NCI-H1694 treated with DMSO at 0.1 percent for 48 hours (cell line): Measurements from ENCODE around the gene ZNF474.
A peak's percentile ranks its signal among the peaks of the same experiment; 100 is the strongest.

ENCODE experiments used
- DNase-seq: peaks from one replicate; lab custom pipeline; 2025; lab: John Stamatoyannopoulos, UW

Gene ZNF474

DNA sequence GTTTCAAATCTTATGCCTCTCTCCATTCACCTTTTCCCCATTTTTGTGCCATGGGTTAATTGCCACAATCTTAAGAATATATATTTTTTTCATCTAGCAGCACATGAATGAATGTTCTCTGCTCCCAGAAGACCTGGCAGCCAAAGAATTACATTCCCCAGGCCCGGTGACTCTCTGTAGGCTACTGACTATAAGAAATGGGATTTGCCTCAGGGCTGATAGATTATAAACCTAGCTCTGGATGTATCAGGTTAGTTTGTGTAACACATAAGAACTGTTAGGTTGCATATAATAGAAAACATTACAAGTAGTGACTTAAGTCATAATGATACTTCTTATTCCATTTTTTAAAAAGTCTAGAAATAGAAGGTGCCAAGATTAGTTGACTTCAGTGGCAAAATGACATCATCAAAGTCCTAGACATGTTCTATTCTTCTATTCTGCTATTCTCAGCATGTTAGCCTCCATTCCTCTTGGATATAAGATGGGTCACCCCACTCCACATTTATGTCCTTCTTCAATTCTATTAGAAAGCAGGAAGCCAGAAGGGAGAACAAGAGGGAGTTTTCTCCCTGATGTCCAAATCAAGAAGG, 10.9 kb upstream of the ZNF474 start:
- no peak for DNase-seq

- no peak for DNase-seq
Measured at GRCh38 chr5:122119205-122119604, 10.1 kb upstream of the ZNF474 start.

- DNase-seq: no peak
Measured at GRCh38 chr5:122120493-122120892, 8.9 kb upstream of the ZNF474 start.

DNA sequence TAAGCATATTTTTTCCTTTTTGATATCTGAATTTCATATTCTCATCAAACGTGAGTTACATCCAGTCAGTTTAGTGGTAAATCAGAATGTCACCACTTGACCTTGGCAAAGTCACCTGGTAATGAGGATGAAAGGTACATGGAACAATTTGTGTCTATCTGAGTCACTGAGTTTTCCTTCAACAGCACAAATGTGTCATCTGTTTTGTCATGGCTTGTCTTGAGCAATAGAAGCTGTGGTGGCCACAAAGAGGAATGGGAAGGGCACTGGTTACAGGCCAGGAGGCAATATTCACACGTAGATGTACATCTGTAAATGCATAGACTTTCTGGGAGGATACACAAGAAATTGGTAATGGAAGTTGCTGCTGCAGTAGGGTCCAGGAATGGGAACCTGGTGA, 8.4 kb upstream of the ZNF474 start:
- no peak for DNase-seq

GRCh38 chr5:122121479-122122465, 7.6 kb upstream of the ZNF474 start:
- DNase-seq: no peak

DNA sequence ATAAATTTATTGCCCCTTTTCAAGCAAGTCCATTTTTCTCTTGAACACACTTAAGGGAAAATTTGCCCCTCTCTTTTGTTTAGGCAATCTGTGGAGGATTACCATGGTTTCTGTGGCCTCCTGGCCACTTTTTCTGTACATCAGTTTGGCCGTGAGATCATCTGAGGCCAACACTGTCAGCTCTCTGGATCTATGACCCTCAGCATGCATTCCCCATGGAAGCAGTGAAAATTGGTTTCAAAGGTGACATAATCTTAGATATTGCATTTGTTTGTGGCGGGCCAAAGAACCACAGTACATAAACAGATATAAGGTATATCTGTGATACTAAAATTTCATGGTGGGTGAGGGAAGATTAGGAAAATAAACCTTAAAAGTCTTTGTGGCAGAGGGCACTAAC, 4.6 kb upstream of the ZNF474 start:
- no peak for DNase-seq

DNA sequence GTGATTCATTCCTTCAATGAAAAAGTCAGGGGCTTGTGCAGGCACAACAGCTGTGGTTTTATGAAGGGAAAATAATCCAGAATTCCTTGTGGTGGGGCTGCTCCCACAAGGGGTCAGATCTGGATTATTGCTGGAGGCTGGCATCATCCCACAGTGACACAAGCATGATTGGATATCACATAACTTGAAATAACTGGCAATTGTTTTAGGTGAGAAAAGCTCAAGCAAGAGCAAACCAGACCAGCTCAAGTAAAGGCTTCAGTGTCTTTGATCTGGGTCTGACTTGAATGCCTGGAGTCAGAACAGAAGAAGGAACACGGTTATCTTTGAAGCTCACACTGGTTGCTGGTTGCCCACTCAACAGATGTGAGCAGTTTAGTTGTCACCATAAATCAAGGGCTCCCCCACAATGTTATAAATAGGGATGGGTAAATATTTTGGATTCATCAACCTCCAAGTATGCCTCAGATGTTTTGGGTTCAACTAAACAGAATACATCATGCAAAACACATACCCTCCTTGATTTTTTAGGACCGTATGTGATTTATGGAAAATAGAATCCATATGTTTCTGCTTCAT, 3.1 kb upstream of the ZNF474 start:
- DNase-seq: peak; percentile 13

- no peak for DNase-seq
Measured at GRCh38 chr5:122126756-122127321, 2.5 kb upstream of the ZNF474 start.

DNA sequence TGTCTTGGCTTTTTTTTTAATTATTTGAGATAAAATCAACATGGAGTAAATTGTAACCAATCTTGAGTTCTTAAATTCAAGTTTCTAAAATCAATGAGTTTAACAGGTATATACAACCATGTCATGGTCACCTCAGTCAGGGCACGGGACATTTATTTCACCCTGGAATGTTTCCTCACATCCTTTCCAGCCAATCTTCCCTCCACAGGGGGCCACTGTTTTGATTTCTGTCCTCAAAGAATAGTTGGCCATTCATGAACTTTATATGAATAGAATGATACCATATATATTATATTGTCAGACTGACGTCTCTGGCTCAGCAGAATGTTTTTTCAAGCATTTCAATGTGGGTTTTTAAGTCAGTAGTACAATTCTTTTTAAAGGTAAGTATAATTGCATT, 806 bp downstream of the ZNF474 start:
- DNase-seq: no peak

DNA sequence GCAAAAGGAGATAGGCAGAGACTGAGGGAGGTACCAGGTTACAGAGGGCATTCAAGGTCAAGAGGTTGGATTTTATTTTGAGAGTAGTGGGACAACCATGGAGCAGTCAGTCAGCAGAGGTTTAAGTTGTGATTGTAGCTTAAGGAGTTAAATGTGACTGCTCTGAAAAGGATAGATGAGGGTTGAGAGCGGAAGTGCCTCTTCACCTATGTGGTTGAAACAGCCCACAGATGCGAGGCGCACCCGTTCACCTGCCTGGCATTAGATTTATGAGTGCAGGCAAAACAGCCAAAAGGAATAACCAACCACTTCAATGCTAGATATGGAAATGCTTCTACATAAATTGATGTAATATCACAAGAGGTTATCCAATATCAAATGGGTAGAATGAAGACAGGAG, 8.4 kb downstream of the ZNF474 start:
- DNase-seq: no peak

DNA sequence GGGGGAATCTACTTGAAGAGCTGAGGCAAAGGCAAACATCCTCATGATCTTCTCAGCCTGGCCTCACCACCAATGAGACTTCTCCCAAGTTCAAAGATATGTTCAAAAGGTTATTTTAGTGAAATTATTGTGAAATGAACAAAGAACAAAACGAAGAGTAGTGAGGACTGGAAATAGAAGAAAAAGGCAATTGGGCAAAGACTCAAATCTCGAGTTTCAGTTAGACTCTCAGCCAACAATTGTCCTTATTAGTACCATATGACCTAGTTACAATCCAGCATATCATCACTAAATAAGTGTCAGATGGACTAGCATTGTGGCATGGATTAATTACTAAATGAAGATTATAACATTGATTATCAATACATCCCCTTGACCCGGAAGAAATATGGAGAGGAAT, 9.0 kb downstream of the ZNF474 start:
- no peak for DNase-seq

- no peak for DNase-seq
Measured at GRCh38 chr5:122140900-122141299, 11.6 kb downstream of the ZNF474 start.

DNA sequence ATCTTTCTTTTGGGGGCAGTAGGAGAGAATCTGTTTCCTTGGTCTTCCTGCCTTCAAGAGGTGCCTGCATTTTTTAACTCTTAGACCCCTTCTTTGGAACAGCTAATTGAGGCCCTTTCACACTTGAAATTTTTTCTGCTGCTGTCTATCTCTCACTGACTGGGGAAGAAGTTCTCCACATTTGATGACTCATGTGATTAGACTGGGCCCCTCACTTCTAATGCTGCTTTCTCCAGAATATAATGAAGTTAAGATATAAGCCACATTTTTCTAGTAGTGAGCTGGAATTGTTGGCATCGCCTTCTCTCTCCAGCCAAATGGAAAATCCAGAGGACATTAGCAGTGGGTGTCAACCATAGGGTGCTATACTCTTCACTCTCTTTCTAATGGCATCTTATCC, 12.4 kb downstream of the ZNF474 start:
- DNase-seq: no peak

DNA sequence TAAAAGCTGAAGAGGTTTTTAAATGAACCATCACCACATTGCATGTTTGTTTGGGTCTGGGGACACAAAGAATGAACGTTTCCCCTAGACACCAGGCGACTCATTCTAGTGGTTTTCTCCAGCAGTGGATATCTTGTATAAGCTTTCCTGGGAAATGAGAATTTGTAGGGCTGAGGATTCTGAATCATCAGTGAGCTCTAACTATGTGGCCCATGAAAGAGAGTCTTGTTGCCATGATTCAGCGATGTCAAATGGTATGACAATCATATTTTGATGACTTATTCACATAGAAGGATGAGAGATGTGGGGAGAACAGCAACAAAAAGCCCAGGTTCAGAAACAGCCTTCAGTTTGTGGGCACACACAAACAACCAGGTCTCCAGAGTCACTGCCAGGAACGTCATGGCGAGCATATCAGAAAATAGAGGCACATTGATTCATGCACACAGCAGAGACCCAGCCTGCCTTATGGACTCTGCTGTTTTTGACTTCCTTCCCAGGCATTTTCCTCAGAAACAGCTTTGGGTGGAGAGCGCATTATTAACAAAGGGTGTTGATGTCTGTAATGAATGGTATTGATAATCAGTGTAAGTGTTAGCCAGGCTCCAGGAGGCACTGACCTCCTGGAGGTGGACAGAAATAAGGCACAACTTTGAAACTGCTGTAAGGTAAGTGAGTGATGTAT, 13.3 kb downstream of the ZNF474 start:
- DNase-seq: no peak

GRCh38 chr5:122144236-122144635, 14.9 kb downstream of the ZNF474 start:
- no peak for DNase-seq

GRCh38 chr5:122145906-122146305, 16.6 kb downstream of the ZNF474 start:
- no peak for DNase-seq

- no peak for DNase-seq
Measured at GRCh38 chr5:122149321-122150090, 20.2 kb downstream of the ZNF474 start.

- no peak for DNase-seq
Measured at GRCh38 chr5:122150215-122150614, 20.9 kb downstream of the ZNF474 start.

GRCh38 chr5:122151640-122152039, 22.3 kb downstream of the ZNF474 start:
- DNase-seq: no peak

DNA sequence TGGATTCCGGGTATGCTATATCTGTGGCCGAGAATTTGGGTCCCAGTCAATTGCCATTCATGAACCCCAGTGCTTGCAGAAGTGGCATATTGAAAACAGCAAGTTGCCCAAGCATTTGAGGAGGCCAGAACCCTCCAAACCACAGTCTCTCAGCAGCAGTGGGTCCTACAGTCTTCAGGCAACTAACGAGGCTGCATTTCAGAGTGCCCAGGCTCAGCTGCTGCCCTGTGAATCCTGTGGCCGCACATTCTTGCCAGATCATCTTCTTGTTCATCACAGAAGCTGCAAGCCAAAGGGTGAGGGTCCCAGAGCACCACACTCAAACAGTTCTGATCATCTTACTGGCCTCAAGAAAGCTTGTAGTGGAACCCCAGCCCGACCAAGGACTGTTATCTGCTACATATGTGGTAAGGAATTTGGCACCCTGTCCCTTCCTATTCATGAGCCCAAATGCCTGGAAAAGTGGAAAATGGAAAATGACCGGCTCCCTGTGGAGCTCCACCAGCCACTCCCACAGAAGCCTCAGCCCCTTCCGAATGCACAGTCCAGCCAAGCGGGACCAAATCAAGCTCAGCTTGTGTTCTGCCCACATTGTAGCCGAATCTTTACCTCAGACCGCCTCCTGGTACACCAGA, 23.0 kb downstream of the ZNF474 start:
- DNase-seq: no peak

DNA sequence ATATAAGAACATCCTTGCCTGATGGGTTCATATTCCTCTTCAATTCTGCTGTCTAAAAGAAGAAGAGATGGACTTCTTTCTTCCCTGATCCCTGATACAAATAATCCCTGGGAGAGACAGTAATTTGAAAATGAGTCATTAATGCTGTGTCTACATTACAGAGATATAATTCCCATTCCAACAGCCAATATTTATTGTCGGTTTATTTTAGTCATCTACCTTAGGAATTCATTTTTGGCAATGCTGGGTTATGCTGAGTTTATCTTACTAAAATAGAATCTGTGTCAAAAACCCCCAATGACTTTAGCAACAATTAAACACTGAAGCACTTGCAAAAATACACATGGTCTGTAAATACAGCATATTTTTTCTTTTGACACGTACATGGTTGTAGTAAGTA, 23.9 kb downstream of the ZNF474 start:
- no peak for DNase-seq
